Activated B cell treated with CpG ODN at 0.5 μM for 24 hours (primary cell): ENCODE results near the gene COL19A1. TPM values are rescaled to one million over a fixed set of nuclear protein-coding genes. Genes with fewer than 3 reads are reported as not detected.

Source experiments
- ATAC-seq: fragments of 200-7000 bp; cut with Tn5 transposase; one replicate; pipeline ENCODE4 v1.10.0; 2021; ENCODE audit warnings: low read depth, mild to moderate bottlenecking, moderate library complexity
- CTCF ChIA-PET: fragments of 350-600 bp; sonication (Branson Sonifier 250); formaldehyde crosslinking; loops from one replicate; lab custom pipeline; 2021; ENCODE audit warnings: antibody characterized with exemption; lab: Charles Lee
- POLR2A ChIA-PET: fragments of 350-600 bp; sonication (Branson Sonifier 250); formaldehyde crosslinking; loops from one replicate; lab custom pipeline; 2021; ENCODE audit warnings: antibody characterized with exemption; lab: Charles Lee
- DNase-seq: peaks from one replicate; pipeline ENCODE4 v3.0.0; 2022
- H3K27ac Mint-ChIP-seq: one replicate; pipeline ENCODE4 v1.8.0; 2020; ENCODE audit warnings: mixed read lengths
- H3K27me3 Mint-ChIP-seq: one replicate; pipeline ENCODE4 v1.8.0; 2021; ENCODE audit warnings: mixed read lengths
- H3K36me3 Mint-ChIP-seq: one replicate; pipeline ENCODE4 v1.8.0; 2021; ENCODE audit warnings: low read depth, mixed read lengths
- H3K4me1 Mint-ChIP-seq: one replicate; pipeline ENCODE4 v1.8.0; 2021; ENCODE audit warnings: mixed read lengths
- H3K4me3 Mint-ChIP-seq: one replicate; pipeline ENCODE4 v1.8.0; 2020; ENCODE audit warnings: mild to moderate bottlenecking, mixed read lengths
- H3K9me3 Mint-ChIP-seq: one replicate; pipeline ENCODE4 v1.8.0; 2020; ENCODE audit warnings: mixed read lengths
- CTCF ChIP-seq: fragments of 200-600 bp; IDR thresholded peaks from one replicate; pipeline ENCODE4 v1.8.0; 2022; ENCODE audit warnings: antibody characterized with exemption, mild to moderate bottlenecking
- intact Hi-C: fragments of 100-400 bp; cut with micrococcal nuclease; formaldehyde crosslinking; loops from one replicate; pipeline ENCODE4 v1.15.1; 2024
- total RNA-seq: library from RNA; stranded (reverse); gene quantifications from 2 replicates; pipeline ENCODE4 v1.2.3, GENCODE V29; 2022

Gene COL19A1
- total RNA-seq, 1 donor from 2014 or later = 54.4 TPM

DNA sequence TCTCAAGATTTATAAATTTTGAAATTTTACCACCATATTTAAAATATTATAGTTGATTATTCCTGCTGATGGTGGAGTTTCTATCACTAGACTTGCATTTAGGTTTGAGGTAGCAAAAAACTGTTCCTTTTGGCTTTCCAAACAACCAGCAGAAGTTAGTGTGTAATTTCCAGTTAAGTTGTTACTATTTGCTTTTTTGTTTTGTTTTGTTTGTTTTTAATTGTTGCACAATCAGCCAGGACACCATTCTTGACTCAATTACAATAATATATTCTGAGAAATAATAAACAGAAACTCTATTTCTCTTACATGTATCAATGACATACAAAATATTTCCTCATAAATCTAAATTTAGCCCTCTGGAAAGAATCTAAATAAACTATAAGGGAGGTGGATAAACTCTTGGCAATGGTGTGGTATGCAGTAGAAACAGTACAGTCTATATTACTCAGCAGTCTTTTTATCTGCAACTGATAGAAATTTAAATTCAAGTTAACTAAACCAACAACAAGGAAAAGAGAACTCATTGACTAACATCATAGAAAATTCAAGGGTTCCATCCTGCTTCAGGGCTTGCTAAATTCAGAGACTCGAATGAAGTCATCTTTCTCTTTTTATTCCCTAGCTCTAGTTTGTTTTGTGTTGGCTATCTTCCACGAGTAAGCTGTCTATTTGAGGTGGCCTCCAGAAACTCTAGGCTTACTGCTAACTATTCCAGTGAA, 19.4 kb upstream of the COL19A1 start:
- CTCF ChIA-PET = interaction anchor here (1.6 kb wide), 1 partner anchor 19 kb away, joined by 6 read pairs; the partner anchor contains the start of gene COL19A1
- H3K9me3 Mint-ChIP-seq = no peaks in the 10 kb centered on the region
- H3K4me1 Mint-ChIP-seq = peaks cover 19% of the 10 kb centered on the region
- H3K36me3 Mint-ChIP-seq = no peaks in the 10 kb centered on the region
- DNase-seq (no peak), ATAC-seq (no peak)
- intact Hi-C loops = no loop called here
- H3K27me3 Mint-ChIP-seq = no peaks in the 10 kb centered on the region
- H3K4me3 Mint-ChIP-seq = no peak overlapping the region
- no peak overlapping the region for H3K27ac Mint-ChIP-seq
- POLR2A ChIA-PET = no interaction called here
- no peak for TF ChIP-seq CTCF

DNA sequence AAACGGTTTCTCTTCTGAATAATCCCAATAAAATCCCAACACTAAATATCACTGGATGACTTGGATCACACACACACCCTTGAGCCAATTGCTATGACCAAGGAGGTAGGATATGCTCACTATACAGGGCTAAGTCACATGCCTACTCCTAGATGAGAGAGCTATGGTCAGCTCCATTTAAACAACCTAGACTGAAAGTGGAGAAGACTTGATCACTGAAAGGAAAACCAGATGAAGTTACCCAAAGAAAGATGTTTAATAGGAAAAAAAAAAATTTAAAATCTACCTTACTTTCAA, 18.9 kb upstream of the COL19A1 start:
- POLR2A ChIA-PET = no interaction called here
- H3K27ac Mint-ChIP-seq = no peak overlapping the region
- peaks cover 1% of the 10 kb centered on the region for H3K36me3 Mint-ChIP-seq
- ATAC-seq = no peak
- no peak for DNase-seq
- H3K4me3 Mint-ChIP-seq = no peak overlapping the region
- H3K9me3 Mint-ChIP-seq = no peaks in the 10 kb centered on the region
- TF ChIP-seq CTCF = no peak
- intact Hi-C loops = no loop called here
- H3K4me1 Mint-ChIP-seq = peaks cover 15% of the 10 kb centered on the region
- CTCF ChIA-PET = interaction anchor here (1.6 kb wide), 1 partner anchor 19 kb away, joined by 6 read pairs; the partner anchor contains the start of gene COL19A1
- no peaks in the 10 kb centered on the region for H3K27me3 Mint-ChIP-seq

- intact Hi-C loops = no loop called here
- H3K4me1 Mint-ChIP-seq = peaks cover 5% of the 10 kb centered on the region
- peaks cover 8% of the 10 kb centered on the region for H3K36me3 Mint-ChIP-seq
- no peak overlapping the region for H3K4me3 Mint-ChIP-seq
- H3K9me3 Mint-ChIP-seq = peaks cover 6% of the 10 kb centered on the region
- POLR2A ChIA-PET = no interaction called here
- DNase-seq = no peak
- no peaks in the 10 kb centered on the region for H3K27me3 Mint-ChIP-seq
- CTCF ChIA-PET = interaction anchor here (1.5 to 1.6 kb wide), 2 partner anchors 18 to 260 kb away, joined by 3 to 6 read pairs; partner anchors contain the start of gene COL19A1
- no peak for TF ChIP-seq CTCF
- H3K27ac Mint-ChIP-seq = no peak overlapping the region
- ATAC-seq = no peak
Observed at GRCh38 chr6:69848552-69848951, 17.8 kb upstream of the COL19A1 start.

DNA sequence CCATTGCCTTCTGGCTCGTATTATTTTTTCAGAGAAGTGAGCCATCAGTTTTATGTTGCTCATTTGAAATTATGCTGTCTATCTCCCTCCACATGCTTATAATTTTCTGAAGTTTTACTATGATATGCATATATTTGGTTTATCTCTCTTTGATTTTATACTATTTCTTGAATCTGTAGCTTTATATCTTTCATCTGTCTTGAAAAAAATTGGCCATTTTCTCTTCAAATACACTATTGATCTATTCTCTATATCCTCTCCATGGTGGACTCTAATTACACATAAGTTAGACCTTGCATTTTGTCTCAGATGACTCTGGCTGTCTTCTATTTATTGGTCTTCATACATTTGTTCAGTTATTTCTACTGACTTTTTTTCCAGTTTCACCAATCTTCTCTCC, 13.7 kb upstream of the COL19A1 start:
- no peak for TF ChIP-seq CTCF
- CTCF ChIA-PET = no interaction called here
- Mint-ChIP-seq H3K4me3 (no peak overlapping the region), H3K27ac (no peak overlapping the region), H3K9me3 (peaks cover 6% of the 10 kb centered on the region), H3K27me3 (no peaks in the 10 kb centered on the region), H3K4me1 (peaks cover 5% of the 10 kb centered on the region), H3K36me3 (peaks cover 12% of the 10 kb centered on the region)
- ATAC-seq (no peak), DNase-seq (no peak)
- intact Hi-C loops = no loop called here
- POLR2A ChIA-PET = interaction anchor here (0.8 kb wide), 1 partner anchor 14 kb away, joined by 5 read pairs; the partner anchor contains the start of gene COL19A1

DNA sequence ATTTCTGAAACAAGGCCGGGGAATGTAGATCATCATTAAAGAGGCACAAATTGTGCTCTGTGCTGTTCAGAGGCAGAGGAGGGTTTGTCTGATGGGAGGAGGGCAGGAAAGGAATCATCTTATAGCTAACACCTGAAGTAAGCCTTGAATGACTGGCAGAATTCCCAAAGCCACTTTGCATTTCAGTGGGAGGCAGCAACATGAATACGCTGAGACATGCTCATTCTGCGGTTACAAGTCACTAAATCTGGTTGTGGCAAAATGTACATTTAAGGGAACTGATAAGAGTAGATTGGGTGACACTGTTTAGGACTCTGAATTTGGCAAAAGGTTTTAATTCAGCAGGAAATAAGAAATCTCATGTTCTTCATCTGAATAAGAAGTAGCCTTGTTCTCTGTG, 4.4 kb upstream of the COL19A1 start:
- Mint-ChIP-seq H3K4me3 (no peak overlapping the region), H3K27ac (no peak overlapping the region), H3K9me3 (no peaks in the 10 kb centered on the region), H3K27me3 (no peaks in the 10 kb centered on the region), H3K4me1 (peaks cover 35% of the 10 kb centered on the region), H3K36me3 (peaks cover 34% of the 10 kb centered on the region)
- TF ChIP-seq CTCF = no peak
- POLR2A ChIA-PET = no interaction called here
- intact Hi-C loops = no loop called here
- ATAC-seq (no peak), DNase-seq (no peak)
- CTCF ChIA-PET = no interaction called here
